ENCODE results near the gene KNDC1.

GRCh38 chr10:133121479-133121878 lies 38.5 kb upstream of the KNDC1 start:
- no peak for TF ChIP-seq CTCF (conservative IDR thresholded peaks at IDR 0.05; ENCODE audit: low read depth in 2 of 2)
- TF ChIP-seq JUNB (IDR thresholded peaks at IDR 0.05; ENCODE audit: unreplicated experiment) = no peak
- no peak for TF ChIP-seq ETS1 (IDR thresholded peaks at IDR 0.05)
- TF ChIP-seq EZH2phosphoT487 (IDR thresholded peaks at IDR 0.05; ENCODE audit: unreplicated experiment) = no peak
- no peak for TF ChIP-seq POLR2AphosphoS5 (IDR thresholded peaks at IDR 0.05; ENCODE audit: low read depth)
- no peak for TF ChIP-seq CREB1 (CRISPR knock-in tag; IDR thresholded peaks at IDR 0.05; ENCODE audit: low read depth)
- no peak for TF ChIP-seq EZH2 (IDR thresholded peaks at IDR 0.05; ENCODE audit: low read depth, unreplicated experiment)
- TF ChIP-seq REST (IDR thresholded peaks at IDR 0.05; ENCODE audit: unreplicated experiment) = no peak
- TF ChIP-seq NANOG (IDR thresholded peaks at IDR 0.05; ENCODE audit: borderline replicate concordance) = no peak
- no peak for TF ChIP-seq ZNF462 (CRISPR knock-in tag; IDR thresholded peaks at IDR 0.05)

Measured in GM23338 (cell line).